ENCODE measurements around the gene ENTREP1. TPM values are rescaled to one million over a fixed set of nuclear protein-coding genes. Genes with fewer than 3 reads are reported as not detected.

ENTREP1 gene
- total RNA-seq, 2 experiments from 2014 or later: 0.08 to 0.14 TPM

GRCh38 chr9:69379270-69379982, 54.4 kb downstream of the ENTREP1 start:
- POLR2A ChIA-PET: no interaction called here

DNA sequence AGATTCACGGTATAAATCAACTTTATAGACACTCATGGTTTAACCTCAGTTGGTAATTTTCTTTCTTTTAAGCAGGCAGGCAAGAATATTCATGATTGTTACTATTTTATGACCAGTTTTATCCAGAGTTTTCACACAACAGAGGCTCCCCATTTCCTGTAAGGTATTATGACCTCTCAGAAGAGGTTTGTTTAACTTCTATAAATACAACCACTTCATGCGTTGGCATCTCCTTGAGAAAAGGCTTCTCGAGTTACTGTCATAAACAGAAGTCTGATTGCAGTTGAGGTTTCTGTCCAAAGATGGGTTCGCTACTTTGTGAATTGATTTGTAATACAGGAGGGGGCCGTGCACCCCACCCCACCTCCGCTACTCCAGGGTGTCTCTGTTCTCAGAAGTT, 55.3 kb downstream of the ENTREP1 start:
- H3K4me3 Mint-ChIP-seq: no peak overlapping the region
- no peak overlapping the region for H3K27ac Mint-ChIP-seq
- no peak for DNase-seq
- H3K4me1 ChIP-seq (ENCODE audit: insufficient read depth, low read length): no peaks in the 10 kb centered on the region
- CTCF ChIA-PET: no interaction called here
- POLR2A ChIA-PET: no interaction called here
- H3K27me3 ChIP-seq (ENCODE audit: control insufficient read depth in 1 of 2, insufficient read depth in 2 of 2, low read length in 2 of 2): peaks cover 0 to 2% of the 10 kb centered on the region in 2 experiments
- no peaks in the 10 kb centered on the region for H3K4me1 Mint-ChIP-seq (ENCODE audit: low read depth)
- H3K36me3 ChIP-seq (ENCODE audit: insufficient read depth, low read length): no peaks in the 10 kb centered on the region
- H3K27me3 Mint-ChIP-seq: peaks cover 10% of the 10 kb centered on the region
- H3K9me3 ChIP-seq (ENCODE audit: control insufficient read depth in 1 of 2, insufficient read depth in 1 of 2, low read length in 2 of 2): no peaks in the 10 kb centered on the region
- intact Hi-C loops (cut with DNase I, micrococcal nuclease): no loop called here
- no peak for TF ChIP-seq CTCF (IDR thresholded peaks at IDR 0.05)
- no peak for ATAC-seq (ENCODE audit: poor library complexity)
- no peak overlapping the region for H3K27ac ChIP-seq (ENCODE audit: low read depth in 1 of 2, low read length in 2 of 2)
- no peaks in the 10 kb centered on the region for H3K36me3 Mint-ChIP-seq (ENCODE audit: low read depth)
- H3K9me3 Mint-ChIP-seq: no peaks in the 10 kb centered on the region
- H3K4me3 ChIP-seq (ENCODE audit: low read length): no peak overlapping the region

More at GRCh38 chr9:69379270-69379982, 54.4 kb downstream of the ENTREP1 start:
- ATAC-seq (ENCODE audit: poor library complexity) (no peak), DNase-seq (no peak)
- intact Hi-C loops (cut with DNase I, micrococcal nuclease): no loop called here
- no peaks in the 10 kb centered on the region for H3K9me3 Mint-ChIP-seq
- no peak overlapping the region for H3K27ac ChIP-seq (ENCODE audit: low read depth in 1 of 2, low read length in 2 of 2)
- peaks cover 16% of the 10 kb centered on the region for H3K27me3 Mint-ChIP-seq
- H3K27me3 ChIP-seq (ENCODE audit: control insufficient read depth in 1 of 2, insufficient read depth in 2 of 2, low read length in 2 of 2): peaks cover 0 to 2% of the 10 kb centered on the region in 2 experiments
- H3K36me3 ChIP-seq (ENCODE audit: insufficient read depth, low read length): no peaks in the 10 kb centered on the region
- H3K27ac Mint-ChIP-seq: no peak overlapping the region
- H3K4me1 Mint-ChIP-seq (ENCODE audit: low read depth): no peaks in the 10 kb centered on the region
- no peak overlapping the region for H3K4me3 ChIP-seq (ENCODE audit: low read length)
- no peak overlapping the region for H3K4me3 Mint-ChIP-seq
- TF ChIP-seq CTCF (IDR thresholded peaks at IDR 0.05): no peak
- CTCF ChIA-PET: no interaction called here
- H3K36me3 Mint-ChIP-seq (ENCODE audit: low read depth): no peaks in the 10 kb centered on the region
- H3K9me3 ChIP-seq (ENCODE audit: control insufficient read depth in 1 of 2, insufficient read depth in 1 of 2, low read length in 2 of 2): no peaks in the 10 kb centered on the region
- H3K4me1 ChIP-seq (ENCODE audit: insufficient read depth, low read length): no peaks in the 10 kb centered on the region

DNA sequence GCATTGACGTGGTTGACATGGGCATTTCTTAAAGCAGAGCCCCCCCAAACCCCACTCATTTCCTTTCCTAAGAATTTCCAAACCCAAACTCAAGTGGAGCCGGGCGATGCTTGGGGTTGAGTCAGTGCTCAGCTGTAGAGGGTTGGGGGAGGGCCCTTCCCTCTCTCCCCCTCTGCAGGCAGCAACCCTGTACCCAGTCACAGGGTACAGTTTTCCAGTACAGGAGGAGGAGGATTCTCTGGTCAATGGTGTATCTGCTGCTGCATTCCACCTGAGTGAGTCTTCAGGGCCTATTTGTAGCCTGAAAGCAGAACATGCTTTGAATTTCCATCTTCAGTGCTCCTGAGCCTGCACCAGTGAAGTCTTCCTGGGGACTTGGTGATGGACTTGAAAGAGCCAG, 55.8 kb downstream of the ENTREP1 start:
- H3K4me1 ChIP-seq (ENCODE audit: insufficient read depth, low read length): no peaks in the 10 kb centered on the region
- H3K4me3 ChIP-seq (ENCODE audit: low read length): no peak overlapping the region
- H3K9me3 ChIP-seq (ENCODE audit: control insufficient read depth in 1 of 2, insufficient read depth in 1 of 2, low read length in 2 of 2): no peaks in the 10 kb centered on the region
- Mint-ChIP-seq H3K27me3 (peaks cover 9% of the 10 kb centered on the region), H3K4me1 (ENCODE audit: low read depth) (no peaks in the 10 kb centered on the region), H3K27ac (no peak overlapping the region), H3K9me3 (no peaks in the 10 kb centered on the region), H3K36me3 (ENCODE audit: low read depth) (no peaks in the 10 kb centered on the region), H3K4me3 (no peak overlapping the region)
- H3K27ac ChIP-seq (ENCODE audit: low read depth in 1 of 2, low read length in 2 of 2): no peak overlapping the region
- ATAC-seq (ENCODE audit: poor library complexity) (no peak), DNase-seq (no peak)
- TF ChIP-seq CTCF (IDR thresholded peaks at IDR 0.05): no peak
- peaks cover 0 to 2% of the 10 kb centered on the region in 2 experiments for H3K27me3 ChIP-seq (ENCODE audit: control insufficient read depth in 1 of 2, insufficient read depth in 2 of 2, low read length in 2 of 2)
- ChIA-PET POLR2A (no interaction called here), CTCF (no interaction called here)
- intact Hi-C loops (cut with DNase I, micrococcal nuclease): no loop called here
- no peaks in the 10 kb centered on the region for H3K36me3 ChIP-seq (ENCODE audit: insufficient read depth, low read length)

Measured in CD4-positive, alpha-beta T cell (primary cell).